Thymus (tissue), 11 donors: Measurements from ENCODE around the gene GRIK3. TPM values are rescaled to one million over a fixed set of nuclear protein-coding genes. Genes with fewer than 3 reads are reported as not detected.

Experiments
- DNase-seq, 9 donors: peaks; one replicate each; pipeline ENCODE4 v3.0.0-alpha.2; 2013; ENCODE audit warnings: low spot score in 9 of 9, low read depth in 6 of 9, missing footprints in 1 of 9
- H3K27ac ChIP-seq, 2 donors: one replicate each; pipeline ENCODE4 v1.5.1; 2013; ENCODE audit warnings: control low read depth in 1 of 2, low read depth in 1 of 2, low read length in 1 of 2, mild to moderate bottlenecking in 1 of 2, moderate library complexity in 1 of 2
- H3K27me3 ChIP-seq, 2 donors: one replicate each; pipeline ENCODE4 v1.5.1; 2013; ENCODE audit warnings: low read length in 1 of 2; ENCODE audit not compliant: control insufficient read depth in 2 of 2, insufficient read depth in 1 of 2
- H3K36me3 ChIP-seq, 2 donors: one replicate each; pipeline ENCODE4 v1.5.1; 2013; ENCODE audit warnings: low read length in 1 of 2, mild to moderate bottlenecking in 1 of 2, moderate library complexity in 1 of 2; ENCODE audit not compliant: control insufficient read depth in 2 of 2, insufficient read depth in 2 of 2
- H3K4me1 ChIP-seq, 2 donors: one replicate each; pipeline ENCODE4 v1.5.1; 2013; ENCODE audit warnings: low read length in 2 of 2; ENCODE audit not compliant: control insufficient read depth in 2 of 2, insufficient read depth in 2 of 2
- H3K4me3 ChIP-seq, 2 donors: one replicate each; pipeline ENCODE4 v1.5.1; 2013; ENCODE audit warnings: low read length in 2 of 2, control low read depth in 1 of 2, mild to moderate bottlenecking in 1 of 2
- H3K9me3 ChIP-seq, 2 donors: one replicate each; pipeline ENCODE4 v1.5.1; 2013; ENCODE audit warnings: low read length in 1 of 2, mild to moderate bottlenecking in 1 of 2; ENCODE audit not compliant: control insufficient read depth in 2 of 2, insufficient read depth in 1 of 2
- WGBS: extraction: QIAGEN DNeasy Blood & Tissue Kit; methylation state at CpG from one replicate; pipeline ENCODE4 v1.1.7; 2013; 5-methylcytosine and 5-hydroxymethylcytosine counted together
- polyA plus RNA-seq: library from polyadenylated mRNA; stranded (reverse); fragments of 200-250 nt; gene quantifications from one replicate; pipeline ENCODE4 v1.2.3, GENCODE V29; 2013
- total RNA-seq: library from RNA; stranded (reverse); fragments of 120-200 nt; gene quantifications from one replicate; pipeline ENCODE4 v1.2.4, GENCODE V29; 2013
- donor health status: healthy.

Gene GRIK3
- total and polyA plus RNA-seq, 2 donors: 0.05 to 0.16 TPM

DNA sequence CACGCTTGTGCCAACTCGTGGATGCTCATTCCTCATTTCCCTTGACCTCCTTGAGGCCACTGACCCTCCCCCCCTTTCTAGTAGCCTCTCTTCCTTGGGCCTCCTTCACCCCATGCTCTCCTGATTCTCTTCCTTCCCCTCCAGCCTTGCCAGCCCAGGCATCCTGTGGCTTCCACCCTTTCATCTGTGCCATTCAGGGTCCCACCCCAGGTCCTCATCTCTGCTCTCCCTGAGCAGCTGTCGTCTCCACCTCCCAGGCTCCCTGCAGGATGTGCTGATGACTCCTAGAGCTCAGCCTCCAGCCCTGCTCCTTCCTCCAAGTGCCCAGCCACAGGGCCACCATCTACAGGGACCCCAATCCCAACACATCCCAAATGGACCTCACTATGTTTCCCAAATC lies 197.4 kb downstream of the GRIK3 start:
- no peaks in the 10 kb centered on the region for H3K36me3 ChIP-seq
- no peaks in the 10 kb centered on the region for H3K9me3 ChIP-seq
- DNase-seq: no peak
- no peaks in the 10 kb centered on the region for H3K4me1 ChIP-seq
- WGBS: 55% methylated on average over 3 of the region's 3 CpGs
- H3K27me3 ChIP-seq: no peaks in the 10 kb centered on the region
- H3K4me3 ChIP-seq: no peak overlapping the region
- no peak overlapping the region for H3K27ac ChIP-seq

DNA sequence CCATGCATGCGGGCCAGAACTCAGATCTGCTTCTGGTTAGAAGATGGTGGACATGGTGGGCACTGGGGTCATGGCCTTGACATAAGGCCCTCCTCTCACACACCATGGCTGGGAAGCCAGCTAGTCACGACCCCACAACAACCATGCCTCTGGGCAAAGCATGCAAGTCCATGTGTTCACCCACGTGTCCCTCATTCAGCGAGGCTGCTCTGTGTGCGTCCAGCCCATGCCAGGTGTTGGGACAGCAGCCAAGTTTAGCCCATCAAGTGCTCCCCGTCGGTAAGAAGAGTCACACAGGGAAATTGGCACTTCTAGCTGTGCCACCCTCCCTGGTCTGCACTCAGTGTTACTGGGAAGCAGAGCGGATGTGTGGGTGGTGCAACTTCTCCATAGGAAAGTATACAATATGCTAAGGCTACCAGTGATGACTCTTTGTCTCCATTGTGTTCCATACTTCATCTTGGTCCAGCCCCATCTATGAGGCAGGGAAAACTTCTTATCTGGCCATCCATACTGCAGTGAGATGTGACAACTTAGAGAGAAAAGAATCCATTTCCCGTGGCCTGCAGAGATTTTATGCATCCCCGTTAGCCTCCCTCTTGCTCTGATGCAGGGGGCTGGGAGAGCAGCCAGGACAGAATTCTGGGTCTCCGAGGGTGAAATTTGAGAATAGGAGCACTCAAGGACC lies 198.0 kb downstream of the GRIK3 start:
- Histone ChIP-seq H3K27ac (no peak overlapping the region), H3K36me3 (no peaks in the 10 kb centered on the region), H3K9me3 (no peaks in the 10 kb centered on the region), H3K4me1 (no peaks in the 10 kb centered on the region), H3K4me3 (no peak overlapping the region), H3K27me3 (no peaks in the 10 kb centered on the region)
- DNase-seq: no peak
- 80% methylated on average over 11 of the region's 11 CpGs for WGBS

DNA sequence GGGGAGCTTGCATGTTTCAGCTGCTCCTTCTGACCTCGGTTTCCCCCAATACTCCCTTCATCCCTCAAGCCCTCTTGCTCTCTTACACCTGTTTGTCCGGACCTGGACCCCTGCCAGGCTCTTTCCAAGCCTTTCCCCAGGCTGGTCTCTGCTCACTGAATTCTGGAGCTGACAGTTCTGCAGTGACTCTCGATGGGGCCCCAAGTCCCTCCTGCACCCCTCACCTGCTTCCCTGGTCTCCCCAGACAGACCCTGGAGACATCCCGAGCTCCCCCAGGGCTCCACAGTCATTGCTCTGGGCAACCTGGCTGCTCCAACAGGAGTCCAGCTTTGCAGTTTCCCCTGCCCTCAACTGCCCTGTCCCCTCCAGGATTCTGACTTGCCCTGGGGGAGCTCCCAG lies 198.6 kb downstream of the GRIK3 start:
- no peaks in the 10 kb centered on the region for H3K27me3 ChIP-seq

DNA sequence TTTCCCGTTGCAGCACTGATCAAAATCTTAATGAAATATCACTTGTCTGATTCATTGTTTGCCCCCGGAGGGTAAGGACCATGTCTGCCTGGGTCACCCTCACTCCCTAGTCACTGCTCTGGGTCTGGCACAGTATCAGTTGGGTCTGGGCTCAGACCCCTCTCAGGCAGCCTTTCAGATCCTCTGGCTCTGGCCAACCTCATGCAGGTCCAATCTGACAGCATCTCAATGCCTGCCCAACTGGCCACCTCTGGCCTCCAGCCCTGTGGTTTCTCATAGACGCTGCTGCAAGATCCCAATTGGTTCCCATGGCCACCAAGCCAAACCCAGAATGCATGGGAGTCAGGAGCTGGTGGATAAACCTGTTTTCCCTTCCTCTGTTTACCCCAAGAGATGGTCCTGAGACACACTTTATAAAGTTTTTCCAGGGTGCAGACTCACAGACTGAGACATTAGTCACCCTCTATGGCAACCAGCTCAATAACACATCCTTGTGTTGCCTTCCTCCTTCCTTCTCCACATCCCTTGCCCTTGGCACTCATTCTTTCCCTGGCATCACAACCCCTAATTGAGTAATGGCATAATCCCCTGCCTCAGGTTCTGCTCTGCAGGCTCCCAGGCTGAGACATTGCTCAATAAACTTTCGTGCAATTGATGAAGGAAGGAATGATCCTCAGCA lies 199.2 kb downstream of the GRIK3 start:
- Histone ChIP-seq H3K4me1 (no peaks in the 10 kb centered on the region), H3K36me3 (no peaks in the 10 kb centered on the region), H3K4me3 (no peak overlapping the region), H3K27ac (no peak overlapping the region), H3K9me3 (no peaks in the 10 kb centered on the region), H3K27me3 (no peaks in the 10 kb centered on the region)
- DNase-seq: no peak
- WGBS: 73% methylated on average over 4 of the region's 4 CpGs

More for the DNA sequence above, 198.6 kb downstream of the GRIK3 start:
- Histone ChIP-seq H3K36me3 (no peaks in the 10 kb centered on the region), H3K9me3 (no peaks in the 10 kb centered on the region), H3K4me3 (no peak overlapping the region), H3K4me1 (no peaks in the 10 kb centered on the region), H3K27ac (no peak overlapping the region)
- 86% methylated on average over 4 of the region's 4 CpGs for WGBS
- DNase-seq: no peak

DNA sequence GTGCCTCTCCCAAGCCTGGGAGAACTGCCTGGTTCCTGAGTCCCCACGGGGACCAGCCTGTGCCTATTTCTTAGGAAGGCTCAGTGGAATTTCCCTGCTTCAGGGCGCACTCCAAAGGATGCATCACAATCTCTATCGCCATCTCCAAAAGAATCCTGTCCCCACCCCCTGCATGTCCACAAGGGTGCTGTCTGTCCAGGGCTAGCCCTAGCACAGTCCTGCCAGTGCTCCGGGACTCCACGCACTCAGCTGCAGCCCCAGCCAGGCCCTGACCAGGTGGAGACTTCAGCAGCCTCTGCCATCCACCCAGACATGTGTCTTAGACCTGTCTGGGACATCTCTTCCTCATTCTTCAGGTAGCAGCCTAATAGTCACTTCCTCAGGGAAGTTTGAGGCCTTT lies 199.7 kb downstream of the GRIK3 start:
- WGBS: 84% methylated on average over 5 of the region's 5 CpGs

DNA sequence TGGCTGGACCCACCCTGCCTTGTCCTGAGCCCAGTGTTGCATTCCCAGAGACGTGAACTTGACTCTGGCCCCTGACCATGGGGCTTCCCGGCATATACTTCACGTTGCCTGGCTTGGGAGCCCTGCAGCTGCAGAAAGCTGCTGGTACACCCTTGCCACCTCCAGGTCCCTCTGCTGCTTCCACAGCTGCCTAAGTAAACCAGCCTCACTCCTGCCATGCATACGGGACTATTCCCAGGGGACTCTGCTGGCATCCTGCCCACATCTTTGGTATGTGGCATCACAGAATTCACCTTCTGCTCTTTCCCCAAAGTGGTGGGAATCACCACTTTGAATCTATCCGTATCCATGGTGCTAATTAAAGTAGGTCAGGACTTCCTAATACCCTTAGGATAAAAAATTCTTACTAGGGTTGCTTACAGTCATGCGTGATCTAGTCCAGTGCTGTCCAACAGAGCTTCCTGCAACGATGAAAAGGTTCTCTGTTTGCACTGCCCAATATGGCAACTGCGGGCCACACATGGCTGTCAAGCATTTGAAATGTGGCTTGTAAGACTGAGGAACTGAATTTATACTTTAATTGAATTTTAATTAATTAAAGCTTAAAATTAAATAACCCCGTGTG lies 203.0 kb downstream of the GRIK3 start:
- H3K9me3 ChIP-seq: no peaks in the 10 kb centered on the region
- no peaks in the 10 kb centered on the region for H3K4me1 ChIP-seq
- no peaks in the 10 kb centered on the region for H3K27me3 ChIP-seq
- DNase-seq: no peak
- H3K4me3 ChIP-seq: no peak overlapping the region
- 88% methylated on average over 9 of the region's 9 CpGs for WGBS
- no peak overlapping the region for H3K27ac ChIP-seq
- no peaks in the 10 kb centered on the region for H3K36me3 ChIP-seq

More for the DNA sequence above, 199.7 kb downstream of the GRIK3 start:
- DNase-seq: no peak
- no peaks in the 10 kb centered on the region for H3K36me3 ChIP-seq
- H3K4me1 ChIP-seq: no peaks in the 10 kb centered on the region
- no peak overlapping the region for H3K27ac ChIP-seq
- H3K27me3 ChIP-seq: no peaks in the 10 kb centered on the region
- no peak overlapping the region for H3K4me3 ChIP-seq
- H3K9me3 ChIP-seq: no peaks in the 10 kb centered on the region

DNA sequence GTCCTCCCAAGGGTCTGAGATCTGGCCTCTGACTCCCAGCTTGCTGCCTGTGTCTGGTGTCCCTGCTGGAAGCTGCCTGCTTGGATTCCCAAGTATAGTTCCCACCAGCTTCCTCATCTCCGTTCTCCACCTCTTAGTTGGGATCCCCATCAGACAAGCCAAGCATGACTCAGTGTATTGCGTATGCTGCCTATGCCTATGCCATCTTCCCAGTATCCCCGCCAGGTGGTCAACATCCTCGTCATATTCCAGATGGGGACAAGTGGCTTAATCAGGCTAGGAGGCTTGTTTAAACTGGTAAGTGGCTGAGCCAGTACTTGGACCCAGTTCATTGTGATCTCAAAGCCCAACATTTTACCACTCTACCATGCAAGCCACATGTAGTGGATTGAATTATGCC lies 204.4 kb downstream of the GRIK3 start:
- H3K27me3 ChIP-seq: no peaks in the 10 kb centered on the region
- no peaks in the 10 kb centered on the region for H3K36me3 ChIP-seq
- no peak overlapping the region for H3K4me3 ChIP-seq
- no peaks in the 10 kb centered on the region for H3K4me1 ChIP-seq
- 92% methylated on average over 4 of the region's 4 CpGs for WGBS
- no peak for DNase-seq
- no peaks in the 10 kb centered on the region for H3K9me3 ChIP-seq
- H3K27ac ChIP-seq: no peak overlapping the region

DNA sequence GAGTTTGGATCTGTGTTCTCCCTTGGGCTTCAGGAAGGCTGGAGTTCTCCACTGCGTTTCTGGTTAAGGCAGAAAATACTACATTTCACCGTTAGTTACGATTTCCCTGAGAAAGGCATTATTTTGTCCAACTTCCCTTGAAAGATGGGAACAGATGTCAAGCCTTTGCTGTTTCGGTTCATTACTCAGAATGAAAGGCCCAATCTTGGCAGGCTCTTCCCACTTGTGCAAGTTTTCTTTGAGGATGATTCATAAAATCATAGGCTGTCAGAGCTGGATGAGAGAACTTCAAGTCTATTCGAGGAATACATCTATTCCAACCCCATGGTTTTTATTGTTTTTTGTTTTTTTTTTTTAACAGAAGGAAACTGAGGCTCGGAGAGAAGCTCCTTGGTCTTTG lies 205.2 kb downstream of the GRIK3 start:
- Histone ChIP-seq H3K27me3 (peaks cover 0 to 2% of the 10 kb centered on the region in 2 donors), H3K4me3 (no peak overlapping the region), H3K27ac (no peak overlapping the region), H3K4me1 (no peaks in the 10 kb centered on the region), H3K36me3 (no peaks in the 10 kb centered on the region), H3K9me3 (no peaks in the 10 kb centered on the region)
- 94% methylated on average over 6 of the region's 6 CpGs for WGBS
- DNase-seq: no peak

DNA sequence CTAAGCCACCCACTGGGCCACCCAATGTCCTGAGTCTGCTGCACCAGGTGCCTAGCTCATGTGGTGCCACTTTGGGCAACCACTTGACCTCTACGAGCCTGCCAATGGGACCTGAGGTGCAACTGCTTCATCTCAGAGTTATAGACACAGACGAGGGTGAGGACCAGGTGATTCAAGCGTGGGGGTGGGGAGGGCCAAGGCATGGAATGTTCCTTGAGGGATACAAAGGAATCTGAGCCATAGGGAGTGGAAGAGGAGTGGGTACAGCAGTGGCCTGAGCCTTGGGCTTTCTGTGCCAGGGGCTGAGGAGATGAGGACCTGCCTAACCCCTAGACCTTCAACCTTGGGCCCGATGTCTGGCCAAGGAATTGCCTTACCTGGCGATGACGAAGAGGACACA lies 209.1 kb downstream of the GRIK3 start:
- Histone ChIP-seq H3K4me1 (no peaks in the 10 kb centered on the region), H3K27me3 (peaks cover 0 to 3% of the 10 kb centered on the region in 2 donors), H3K27ac (no peak overlapping the region), H3K9me3 (no peaks in the 10 kb centered on the region), H3K36me3 (no peaks in the 10 kb centered on the region), H3K4me3 (no peak overlapping the region)
- DNase-seq: no peak
- WGBS: 93% methylated on average over 6 of the region's 6 CpGs
